Right lobe of liver (tissue), 4 donors: ENCODE results near the gene PADI2.

Experiments used
- CTCF ChIP-seq, 4 donors: fragments of 200-600 bp in 3 of 4; fragments of 450-650 bp in 1 of 4; IDR thresholded peaks; one replicate each; pipeline versions ENCODE4 v1.5.1 to v1.8.0; 2016 to 2022; ENCODE audit warnings: antibody characterized with exemption in 4 of 4, mild to moderate bottlenecking in 2 of 4
- POLR2A ChIP-seq: fragments of 450-650 bp; IDR thresholded peaks from one replicate; pipeline ENCODE4 v1.6.1; 2017; ENCODE audit warnings: antibody characterized with exemption, mild to moderate bottlenecking
- donor health status: DM: no; HTN: no; CAD: no.
- donor health status: DM: no; HTN: no; CAD: no.
- donor health status: DM: no; HTN: yes; CAD: no.

- TF ChIP-seq CTCF (IDR thresholded peaks at IDR 0.05) (no peak), POLR2A (no peak)
Measured at GRCh38 chr1:17145648-17146047, 26.4 kb upstream of the PADI2 start.
